ENCODE measurements around the gene ARID1A. TPM values are rescaled to one million over a fixed set of nuclear protein-coding genes. Genes with fewer than 3 reads are reported as not detected.
"Not testable (repeated sequence)": the region's sequence is repeated elsewhere in the genome, so short reads cannot be mapped to it uniquely, and the experiment has no call there.

Gene ARID1A
- total RNA-seq, 2 donors from 2014 or later = 71.4 to 92.8 TPM

DNA sequence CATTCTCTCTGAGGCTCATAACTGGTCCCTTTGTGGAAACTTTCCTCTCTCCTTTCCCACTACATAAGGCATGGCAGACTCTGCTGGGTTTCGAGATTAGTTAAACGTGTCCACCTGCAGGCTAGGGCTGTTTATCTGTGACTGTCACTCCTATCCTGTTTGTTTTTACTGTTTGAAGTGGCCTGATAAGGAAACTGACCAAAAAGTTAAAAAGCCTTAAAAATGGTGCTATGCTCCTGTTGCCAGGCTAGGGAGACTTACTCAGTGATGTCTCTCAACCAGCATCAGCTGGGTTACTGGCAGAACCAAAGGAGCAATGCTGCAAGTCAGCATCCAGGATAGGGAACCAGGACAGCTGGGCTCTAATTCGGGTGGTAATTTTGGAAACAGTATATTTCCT lies 95.8 kb downstream of the ARID1A start:
- Histone ChIP-seq H3K36me3 (no peaks in the 10 kb centered on the region), H3K4me3 (no peak overlapping the region), H3K27me3 (replicated peaks; ENCODE audit: insufficient read depth) (no peaks in the 10 kb centered on the region), H3K27ac (no peak overlapping the region), H3K4me1 (replicated peaks) (peaks cover 7% of the 10 kb centered on the region), H3K9me3 (no peaks in the 10 kb centered on the region)
- WGBS = 73% methylated on average over 3 of the region's 3 CpGs
- no peak for DNase-seq (ENCODE audit: low spot score)
- intact Hi-C loops (cut with DNase I) = no loop called here
- TF ChIP-seq CTCF (IDR thresholded peaks at IDR 0.05) (no peak), POLR2A (IDR thresholded peaks at IDR 0.05) (no peak), POLR2AphosphoS5 (IDR thresholded peaks at IDR 0.05) (no peak)

- TF ChIP-seq POLR2A (IDR thresholded peaks at IDR 0.05) = no peak
- TF ChIP-seq POLR2AphosphoS5 (IDR thresholded peaks at IDR 0.05) = no peak
- TF ChIP-seq CTCF (IDR thresholded peaks at IDR 0.05) = no peak
- intact Hi-C loops (cut with DNase I) = no loop called here
- Histone ChIP-seq H3K4me3 (no peak overlapping the region), H3K27me3 (replicated peaks; ENCODE audit: insufficient read depth) (no peaks in the 10 kb centered on the region), H3K27ac (no peak overlapping the region), H3K4me1 (replicated peaks) (no peaks in the 10 kb centered on the region), H3K36me3 (no peaks in the 10 kb centered on the region), H3K9me3 (no peaks in the 10 kb centered on the region)
- DNase-seq (ENCODE audit: low spot score) = no peak
- 88% methylated on average over 2 of the region's 2 CpGs for WGBS
Observed at GRCh38 chr1:26792924-26793323, 97.1 kb downstream of the ARID1A start.

- no peaks in the 10 kb centered on the region for H3K27me3 ChIP-seq (replicated peaks; ENCODE audit: insufficient read depth)
- no peak overlapping the region for H3K27ac ChIP-seq
- H3K36me3 ChIP-seq = no peaks in the 10 kb centered on the region
- no peak for TF ChIP-seq POLR2AphosphoS5 (IDR thresholded peaks at IDR 0.05)
- peaks cover 9% of the 10 kb centered on the region for H3K4me1 ChIP-seq (replicated peaks)
- no peak overlapping the region for H3K4me3 ChIP-seq
- 88% methylated on average over 5 of the region's 5 CpGs for WGBS
- no peaks in the 10 kb centered on the region for H3K9me3 ChIP-seq
- no peak for DNase-seq (ENCODE audit: low spot score)
- intact Hi-C loops (cut with DNase I) = no loop called here
Observed at GRCh38 chr1:26794391-26794790, 98.6 kb downstream of the ARID1A start.

DNA sequence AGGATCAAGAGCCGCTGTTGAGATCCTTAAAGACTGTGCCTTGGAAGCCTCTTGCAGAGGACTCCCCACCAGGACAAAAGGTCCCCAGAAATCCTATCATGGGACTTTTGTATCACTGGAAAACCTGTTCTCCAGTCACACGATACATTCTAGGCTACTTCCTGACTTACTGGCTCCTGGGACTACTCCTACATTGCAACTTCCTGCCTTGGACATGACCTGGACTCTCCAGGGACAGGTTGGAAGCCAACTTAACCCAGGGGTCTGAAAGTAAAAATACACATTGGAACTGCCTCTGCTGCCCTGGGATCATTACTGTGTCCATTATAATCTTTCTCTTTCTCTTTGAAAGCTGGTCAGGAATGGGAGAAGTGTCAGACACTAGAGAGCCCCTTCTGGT lies 101.8 kb downstream of the ARID1A start:
- Histone ChIP-seq H3K27ac (no peak overlapping the region), H3K4me1 (replicated peaks) (peaks cover 19% of the 10 kb centered on the region), H3K27me3 (replicated peaks; ENCODE audit: insufficient read depth) (no peaks in the 10 kb centered on the region), H3K9me3 (no peaks in the 10 kb centered on the region), H3K36me3 (no peaks in the 10 kb centered on the region), H3K4me3 (no peak overlapping the region)
- intact Hi-C loops (cut with DNase I) = no loop called here
- no peak for TF ChIP-seq POLR2AphosphoS5 (IDR thresholded peaks at IDR 0.05)
- TF ChIP-seq POLR2A (IDR thresholded peaks at IDR 0.05) = no peak
- TF ChIP-seq CTCF (IDR thresholded peaks at IDR 0.05) = no peak
- WGBS = 91% methylated on average over 2 of the region's 2 CpGs
- no peak for DNase-seq (ENCODE audit: low spot score)

GRCh38 chr1:26799479-26800142 lies 103.8 kb downstream of the ARID1A start:
- no peaks in the 10 kb centered on the region for H3K36me3 ChIP-seq
- H3K27ac ChIP-seq = peak overlapping the region; percentile 47 to 56
- no peak overlapping the region for H3K4me3 ChIP-seq
- peaks cover 19% of the 10 kb centered on the region for H3K4me1 ChIP-seq (replicated peaks)
- intact Hi-C loops (cut with DNase I) = no loop called here
- TF ChIP-seq CTCF (IDR thresholded peaks at IDR 0.05) (no peak), POLR2A (IDR thresholded peaks at IDR 0.05) (no peak), POLR2AphosphoS5 (IDR thresholded peaks at IDR 0.05) (peak; percentile 81)
- 17% methylated on average over 5 of the region's 5 CpGs for WGBS
- DNase-seq (ENCODE audit: low spot score) = peak; percentile 72
- no peaks in the 10 kb centered on the region for H3K27me3 ChIP-seq (replicated peaks; ENCODE audit: insufficient read depth)
- H3K9me3 ChIP-seq = no peaks in the 10 kb centered on the region

DNA sequence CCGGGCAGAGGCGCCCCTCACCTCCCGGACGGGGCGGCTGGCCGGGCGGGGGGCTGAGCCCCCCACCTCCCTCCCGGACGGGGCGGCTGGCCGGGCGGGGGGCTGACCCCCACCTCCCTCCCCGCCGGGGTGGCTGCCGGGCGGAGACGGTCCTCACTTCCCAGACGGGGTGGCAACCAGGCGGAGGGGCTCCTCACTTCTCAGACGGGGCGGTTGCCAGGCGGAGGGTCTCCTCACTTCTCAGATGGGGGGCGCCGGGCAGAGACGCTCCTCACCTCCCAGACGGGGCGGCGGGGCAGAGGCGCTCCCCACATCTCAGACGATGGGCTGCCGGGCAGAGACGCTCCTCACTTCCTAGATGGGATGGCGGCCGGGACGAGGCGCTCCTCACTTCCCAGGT lies 108.1 kb downstream of the ARID1A start:
- H3K27ac ChIP-seq; DNase-seq (ENCODE audit: low spot score); H3K36me3 ChIP-seq; H3K4me3 ChIP-seq; H3K9me3 ChIP-seq; H3K27me3 ChIP-seq (replicated peaks; ENCODE audit: insufficient read depth); intact Hi-C loops (cut with DNase I): not testable (repeated sequence)
- peaks cover 15% of the 10 kb centered on the region for H3K4me1 ChIP-seq (replicated peaks)
- 96% methylated on average over 24 of the region's 36 CpGs for WGBS

Data from prostate gland (tissue), 2 donors.